ENCODE data around the gene BEND7.

- TF ChIP-seq CTCF (IDR thresholded peaks at IDR 0.05; ENCODE audit: low read depth, low read length, poor library complexity, severe bottlenecking) (no peak), EZH2phosphoT487 (IDR thresholded peaks at IDR 0.05; ENCODE audit: borderline replicate concordance, low read length) (no peak)
These were observed 70.7 kb downstream of the BEND7 start for GRCh38 chr10:13457958-13458686.
